RWPE1 (cell line): Measurements from ENCODE around the gene TMEM132C.

Experiments used
- CTCF ChIA-PET: fragments of 350-600 bp; sonication (Branson Sonifier 250); formaldehyde crosslinking; extraction: SDS; loops from one replicate; lab custom pipeline; 2021; lab: Yijun Ruan, JAX
- POLR2A ChIA-PET: fragments of 400-600 bp; formaldehyde crosslinking; extraction: SDS; loops from one replicate; lab custom pipeline; 2020; ENCODE audit warnings: antibody characterized with exemption; ENCODE audit not compliant: low non-redundant PET; lab: Yijun Ruan, JAX
- DNase-seq: peaks from one replicate; pipeline ENCODE4 v3.0.0; 2012; ENCODE audit warnings: low spot score
- H3K27ac ChIP-seq: fragments of 450-650 bp; 2 replicates; pipeline ENCODE4 v1.5.1; 2017
- TF ChIP-seq, protein P1 (sequence below): fragments of 450-650 bp; conservative IDR thresholded peaks from 2 replicates; pipeline ENCODE4 v1.5.1; 2017; ENCODE audit warnings: low read depth, mild to moderate bottlenecking

Gene TMEM132C

DNA sequence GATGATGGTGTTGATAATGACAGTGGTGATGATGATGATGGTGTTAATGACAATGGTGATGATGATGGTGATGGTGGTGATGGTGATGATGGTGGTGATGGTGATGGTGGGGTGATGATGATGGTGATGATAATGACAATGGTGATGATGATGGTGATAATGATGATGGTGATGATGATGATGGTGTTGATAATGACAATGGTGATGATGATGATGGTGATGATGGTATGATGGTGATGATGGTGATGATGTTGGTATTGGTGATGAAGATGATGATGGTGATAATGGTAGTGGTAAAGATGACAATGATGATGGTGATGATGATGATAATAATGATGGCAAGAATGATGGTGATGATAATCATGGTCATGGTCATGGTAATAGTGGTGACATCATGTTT is 372.1 kb downstream of the TMEM132C start:
- POLR2A ChIA-PET, result no interaction called here

DNA sequence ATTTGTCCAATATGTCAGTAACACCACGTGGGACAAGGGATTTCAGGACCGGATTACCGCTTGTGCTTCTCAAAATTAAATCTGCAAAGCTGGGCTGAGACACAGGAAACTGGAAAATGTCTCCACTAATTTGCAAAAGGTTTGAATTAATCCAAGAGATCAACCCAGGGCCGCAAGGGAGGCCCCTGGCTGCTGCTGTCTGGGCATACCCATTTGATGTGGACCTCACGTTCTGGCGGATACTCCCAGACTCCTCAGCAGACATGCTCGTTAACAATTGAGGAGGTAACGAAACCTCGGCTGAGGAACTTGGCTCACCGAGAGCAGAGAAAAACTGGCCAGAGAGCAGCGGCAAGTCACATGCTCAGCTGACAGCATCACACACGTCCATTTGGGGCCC is 376.2 kb downstream of the TMEM132C start:
- CTCF ChIA-PET, result no interaction called here
- no peak for DNase-seq
- POLR2A ChIA-PET, result no interaction called here
- no peak overlapping the region for H3K27ac ChIP-seq
- TF ChIP-seq, protein P1, sequence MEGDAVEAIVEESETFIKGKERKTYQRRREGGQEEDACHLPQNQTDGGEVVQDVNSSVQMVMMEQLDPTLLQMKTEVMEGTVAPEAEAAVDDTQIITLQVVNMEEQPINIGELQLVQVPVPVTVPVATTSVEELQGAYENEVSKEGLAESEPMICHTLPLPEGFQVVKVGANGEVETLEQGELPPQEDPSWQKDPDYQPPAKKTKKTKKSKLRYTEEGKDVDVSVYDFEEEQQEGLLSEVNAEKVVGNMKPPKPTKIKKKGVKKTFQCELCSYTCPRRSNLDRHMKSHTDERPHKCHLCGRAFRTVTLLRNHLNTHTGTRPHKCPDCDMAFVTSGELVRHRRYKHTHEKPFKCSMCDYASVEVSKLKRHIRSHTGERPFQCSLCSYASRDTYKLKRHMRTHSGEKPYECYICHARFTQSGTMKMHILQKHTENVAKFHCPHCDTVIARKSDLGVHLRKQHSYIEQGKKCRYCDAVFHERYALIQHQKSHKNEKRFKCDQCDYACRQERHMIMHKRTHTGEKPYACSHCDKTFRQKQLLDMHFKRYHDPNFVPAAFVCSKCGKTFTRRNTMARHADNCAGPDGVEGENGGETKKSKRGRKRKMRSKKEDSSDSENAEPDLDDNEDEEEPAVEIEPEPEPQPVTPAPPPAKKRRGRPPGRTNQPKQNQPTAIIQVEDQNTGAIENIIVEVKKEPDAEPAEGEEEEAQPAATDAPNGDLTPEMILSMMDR, result no peak

More for the DNA sequence above, 372.1 kb downstream of the TMEM132C start:
- TF ChIP-seq, protein P1, result no peak
- H3K27ac ChIP-seq, result no peak overlapping the region
- CTCF ChIA-PET, result no interaction called here
- DNase-seq, result no peak

DNA sequence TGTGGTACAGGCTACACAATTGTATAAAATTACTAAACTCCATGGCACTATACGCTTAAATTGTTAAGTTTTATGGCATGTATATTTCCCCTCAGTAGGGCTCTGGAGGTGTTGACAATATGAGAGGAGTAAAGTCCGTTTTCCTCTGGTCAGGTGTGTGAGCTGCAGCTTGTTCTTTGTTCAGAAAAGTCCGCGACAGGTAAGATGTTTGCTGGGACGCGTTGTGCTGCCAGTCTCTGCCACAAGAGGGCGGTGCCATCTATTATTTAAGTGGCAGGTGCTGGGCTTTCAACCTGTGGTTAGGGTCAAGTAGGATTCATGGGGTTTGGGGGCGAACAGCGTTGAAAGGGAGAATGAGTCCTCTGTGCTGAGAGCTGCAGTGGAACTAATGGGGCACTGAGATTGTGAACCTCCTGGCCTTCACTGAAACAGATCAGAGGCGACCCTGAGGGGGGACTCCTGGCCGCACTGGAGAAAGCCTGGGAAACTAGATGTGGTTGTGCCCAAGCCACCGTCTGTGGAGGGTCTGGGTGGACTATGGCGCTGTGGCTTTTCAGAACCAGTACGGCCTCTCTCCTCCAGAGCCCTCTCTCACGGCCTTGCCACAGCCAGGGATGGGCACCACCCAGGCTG is 377.8 kb downstream of the TMEM132C start:
- ChIA-PET POLR2A (no interaction called here), CTCF (no interaction called here)
- DNase-seq, result no peak
- TF ChIP-seq, protein P1, result no peak
- no peak overlapping the region for H3K27ac ChIP-seq

DNA sequence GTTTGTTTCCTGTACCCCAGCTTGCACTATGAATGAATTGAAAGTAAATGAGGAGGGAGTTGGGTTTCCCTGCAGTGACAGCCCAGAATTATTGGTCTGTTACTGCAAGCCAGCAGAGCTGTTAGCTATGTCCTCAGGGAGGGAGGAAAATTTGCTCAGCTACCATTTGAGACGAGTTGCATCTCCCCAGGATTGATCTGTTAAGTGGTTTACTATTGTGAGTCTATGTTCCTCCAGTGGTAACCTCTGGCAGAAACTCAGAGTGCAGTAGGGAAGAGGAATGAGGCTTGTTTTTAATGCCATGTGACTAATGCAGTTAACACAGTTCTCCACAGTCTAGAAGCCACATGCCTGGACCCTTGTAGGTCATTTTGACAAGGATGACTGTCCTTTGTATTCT is 382.9 kb downstream of the TMEM132C start:
- POLR2A ChIA-PET, result no interaction called here
- CTCF ChIA-PET, result no interaction called here
- no peak for DNase-seq
- TF ChIP-seq, protein P1, result no peak
- no peak overlapping the region for H3K27ac ChIP-seq

DNA sequence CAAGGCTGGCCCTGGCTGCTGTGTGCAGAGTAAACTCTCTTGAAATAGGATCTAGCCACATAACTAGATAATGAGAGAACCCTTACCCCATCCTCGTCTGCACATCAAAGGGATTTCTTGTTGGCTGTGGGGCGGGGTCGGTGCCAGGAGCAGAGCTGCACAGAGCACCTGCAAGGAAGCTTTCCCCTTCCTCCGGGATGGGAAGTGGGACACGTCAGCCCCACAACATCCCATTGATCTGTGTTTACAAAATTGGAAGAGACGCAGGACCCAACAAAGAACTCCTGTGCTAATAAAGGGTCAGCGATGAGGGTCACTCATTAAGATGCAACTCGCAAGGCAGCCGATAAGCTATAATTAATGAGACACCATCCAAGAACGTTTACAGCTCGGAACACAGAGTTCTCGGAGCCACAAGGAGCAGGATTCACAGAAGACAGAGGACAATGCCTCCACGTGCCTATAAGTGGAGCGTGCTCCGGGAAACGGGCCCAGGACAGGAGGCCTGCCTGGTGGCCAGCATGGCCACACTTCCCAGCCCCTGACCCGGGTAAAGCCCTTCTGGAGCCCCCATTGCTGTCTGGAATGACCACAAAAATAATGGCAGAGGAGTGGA is 385.3 kb downstream of the TMEM132C start:
- TF ChIP-seq, protein P1, result no peak
- POLR2A ChIA-PET, result no interaction called here
- CTCF ChIA-PET, result no interaction called here
- H3K27ac ChIP-seq, result no peak overlapping the region
- DNase-seq, result no peak

DNA sequence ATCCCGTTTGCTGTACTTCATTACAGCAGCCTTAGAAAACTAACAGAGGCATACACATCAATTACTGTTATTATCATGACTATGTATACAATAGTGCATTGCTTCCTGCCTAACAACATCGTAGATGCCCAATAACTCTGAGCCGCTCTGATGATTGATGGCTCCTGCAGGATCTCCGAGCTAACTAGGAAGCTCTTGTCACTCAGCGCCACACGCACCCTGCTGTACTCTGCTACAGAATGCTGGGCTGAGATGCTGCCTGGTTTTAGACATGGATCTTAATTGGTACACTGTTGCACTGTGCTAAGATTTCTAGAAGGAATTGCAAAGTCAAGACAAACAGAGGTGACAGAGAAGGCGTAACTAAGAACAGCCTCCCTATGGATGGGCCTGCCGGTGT is 387.5 kb downstream of the TMEM132C start:
- CTCF ChIA-PET, result no interaction called here
- TF ChIP-seq, protein P1, result no peak
- no peak overlapping the region for H3K27ac ChIP-seq
- DNase-seq, result no peak
- POLR2A ChIA-PET, result no interaction called here
